ENCODE measurements around the gene GPR161.
"Not testable (repeated sequence)": the region's sequence is repeated elsewhere in the genome, so short reads cannot be mapped to it uniquely, and the experiment has no call there.

GPR161 gene

GRCh38 chr1:168087696-168088095 is 49.0 kb downstream of the GPR161 start:
- no peak for DNase-seq (ENCODE audit: low read depth in 3 of 3)

GRCh38 chr1:168086438-168086837 is 50.3 kb downstream of the GPR161 start:
- no peak for DNase-seq (ENCODE audit: low read depth in 3 of 3)

GRCh38 chr1:168085401-168085872 is 51.3 kb downstream of the GPR161 start:
- DNase-seq (ENCODE audit: low read depth in 3 of 3): no peak

GRCh38 chr1:168084396-168085231 is 52.1 kb downstream of the GPR161 start:
- peak; percentile 38 to 65 (median 42) for DNase-seq (ENCODE audit: low read depth in 3 of 3)

- no peak for DNase-seq (ENCODE audit: low read depth in 3 of 3)
Measured at GRCh38 chr1:168083456-168084325, 53.0 kb downstream of the GPR161 start.

- DNase-seq (ENCODE audit: low read depth in 3 of 3): peak; percentile 44 to 53 (median 46)
Measured at GRCh38 chr1:168082008-168082876, 54.5 kb downstream of the GPR161 start.

GRCh38 chr1:168081373-168082007 is 55.2 kb downstream of the GPR161 start:
- DNase-seq (ENCODE audit: low read depth in 3 of 3): no peak

- DNase-seq (ENCODE audit: low read depth in 3 of 3): no peak
Measured at GRCh38 chr1:168079761-168080160, 57.0 kb downstream of the GPR161 start.

GRCh38 chr1:168069384-168069783 is 67.3 kb downstream of the GPR161 start:
- no peak for DNase-seq (ENCODE audit: low read depth in 3 of 3)

- DNase-seq (ENCODE audit: low read depth in 3 of 3): no peak
Measured at GRCh38 chr1:168065506-168065905, 71.2 kb downstream of the GPR161 start.

- DNase-seq (ENCODE audit: low read depth in 3 of 3): no peak
Measured at GRCh38 chr1:168064216-168064615, 72.5 kb downstream of the GPR161 start.

GRCh38 chr1:168057921-168058320 is 78.8 kb downstream of the GPR161 start:
- DNase-seq (ENCODE audit: low read depth in 3 of 3): no peak

GRCh38 chr1:168057355-168057754 is 79.4 kb downstream of the GPR161 start:
- DNase-seq (ENCODE audit: low read depth in 3 of 3): no peak

GRCh38 chr1:168056152-168056551 is 80.6 kb downstream of the GPR161 start:
- not testable (repeated sequence) for DNase-seq (ENCODE audit: low read depth in 3 of 3)

- no peak for DNase-seq (ENCODE audit: low read depth in 3 of 3)
Measured at GRCh38 chr1:168054117-168054516, 82.6 kb downstream of the GPR161 start.

- no peak for DNase-seq (ENCODE audit: low read depth in 3 of 3)
Measured at GRCh38 chr1:168053681-168054080, 83.0 kb downstream of the GPR161 start.

- no peak for DNase-seq (ENCODE audit: low read depth in 3 of 3)
Measured at GRCh38 chr1:168050880-168051279, 85.8 kb downstream of the GPR161 start.

GRCh38 chr1:168050307-168050706 is 86.4 kb downstream of the GPR161 start:
- no peak for DNase-seq (ENCODE audit: low read depth in 3 of 3)

GRCh38 chr1:168045311-168045710 is 91.4 kb downstream of the GPR161 start:
- no peak for DNase-seq (ENCODE audit: low read depth in 3 of 3)

- no peak for DNase-seq (ENCODE audit: low read depth in 3 of 3)
Measured at GRCh38 chr1:168042362-168042761, 94.4 kb downstream of the GPR161 start.

- no peak for DNase-seq (ENCODE audit: low read depth in 3 of 3)
Measured at GRCh38 chr1:168035345-168035744, 101.4 kb downstream of the GPR161 start.

Data from stimulated activated CD4-positive, alpha-beta T cell treated with anti-CD3 and anti-CD28 coated beads, TNF-alpha, amount 100 ng/mL, for 48 hours (primary cell).